ENCODE measurements around the gene SLC9A6.

DNA sequence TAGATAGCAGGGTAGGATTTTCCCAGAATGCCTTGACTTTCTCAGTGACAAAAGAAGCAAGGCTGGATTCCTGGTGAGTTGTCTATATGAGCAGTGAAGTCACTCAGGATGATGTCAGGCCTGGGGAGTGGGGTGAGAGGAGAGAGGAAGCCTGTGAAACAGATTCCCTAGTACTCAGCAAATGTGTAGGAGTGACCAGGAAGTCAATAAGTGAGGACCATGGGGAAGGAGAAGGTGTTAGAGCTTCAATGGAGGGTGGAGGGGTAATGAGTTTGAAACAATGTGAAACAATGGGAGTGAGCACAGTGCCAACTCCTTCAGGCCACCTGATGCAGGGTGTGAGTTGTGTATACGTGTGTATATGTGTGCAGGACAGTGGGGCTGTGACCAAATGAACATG lies 2.4 kb upstream of the SLC9A6 start:
- no peak for TF ChIP-seq CTCF (IDR thresholded peaks at IDR 0.05)
- no peak for TF ChIP-seq POLR2A (IDR thresholded peaks at IDR 0.05)
